Fibroblast of skin of left biceps (primary cell): ENCODE data around the gene INTS11.

Experiments
- DNase-seq, 2 experiments: peaks; one replicate each; pipeline ENCODE4 v3.0.0-alpha.2; 2013; ENCODE audit warnings: low read depth in 2 of 2

The INTS11 gene

GRCh38 chr1:1285102-1285571 lies 39.3 kb downstream of the INTS11 start:
- no peak for DNase-seq

GRCh38 chr1:1284221-1285101 lies 40.0 kb downstream of the INTS11 start:
- DNase-seq = no peak

GRCh38 chr1:1283821-1284220 lies 40.6 kb downstream of the INTS11 start:
- DNase-seq = no peak

- DNase-seq = no peak
These were observed 41.5 kb downstream of the INTS11 start for GRCh38 chr1:1282998-1283397.

- DNase-seq = no peak
These were observed 42.7 kb downstream of the INTS11 start for GRCh38 chr1:1281533-1282321.

- no peak for DNase-seq
These were observed 43.5 kb downstream of the INTS11 start for GRCh38 chr1:1280782-1281481.

- DNase-seq = no peak
These were observed 45.4 kb downstream of the INTS11 start for GRCh38 chr1:1279028-1279427.

- DNase-seq = no peak
These were observed 45.8 kb downstream of the INTS11 start for GRCh38 chr1:1278620-1279019.

GRCh38 chr1:1275836-1276235 lies 48.6 kb downstream of the INTS11 start:
- no peak for DNase-seq

GRCh38 chr1:1274931-1275431 lies 49.5 kb downstream of the INTS11 start:
- DNase-seq = no peak

- DNase-seq = no peak
These were observed 50.0 kb downstream of the INTS11 start for GRCh38 chr1:1274299-1274930.

- DNase-seq = peak; percentile 68 to 70
These were observed 50.8 kb downstream of the INTS11 start, which contains the start of gene UBE2J2 for GRCh38 chr1:1273512-1274298. Gene UBE2J2, minus strand, starts transcription at chr1:1273854. Its CDS starts 5,862 bp downstream, at chr1:1267992.

GRCh38 chr1:1273209-1273511 lies 51.3 kb downstream of the INTS11 start:
- no peak for DNase-seq

- no peak for DNase-seq
These were observed 51.9 kb downstream of the INTS11 start for GRCh38 chr1:1272341-1273208.

GRCh38 chr1:1270813-1271212 lies 53.6 kb downstream of the INTS11 start:
- DNase-seq = no peak

GRCh38 chr1:1268284-1268682 lies 56.2 kb downstream of the INTS11 start:
- no peak for DNase-seq

GRCh38 chr1:1267488-1268283 lies 56.8 kb downstream of the INTS11 start:
- no peak for DNase-seq

- DNase-seq = peak; percentile 93 to 95
These were observed 59.6 kb downstream of the INTS11 start for GRCh38 chr1:1264868-1265272.

- no peak for DNase-seq
These were observed 60.4 kb downstream of the INTS11 start for GRCh38 chr1:1264026-1264425.
